Measurements from ENCODE around the gene SDS.

Gene SDS

GRCh38 chr12:113398346-113399290 lies 5.1 kb downstream of the SDS start:
- no peak for DNase-seq

GRCh38 chr12:113397497-113398197 lies 6.0 kb downstream of the SDS start:
- DNase-seq, result no peak

GRCh38 chr12:113396828-113397496 lies 6.7 kb downstream of the SDS start:
- no peak for DNase-seq

- DNase-seq, result no peak
Observed at GRCh38 chr12:113396200-113396599, 7.5 kb downstream of the SDS start.

- no peak for DNase-seq
Observed at GRCh38 chr12:113395119-113395518, 8.6 kb downstream of the SDS start.

GRCh38 chr12:113393749-113394148 lies 9.9 kb downstream of the SDS start:
- no peak for DNase-seq

GRCh38 chr12:113392988-113393579 lies 10.6 kb downstream of the SDS start:
- DNase-seq, result peak; percentile 16

- DNase-seq, result no peak
Observed at GRCh38 chr12:113392520-113392919, 11.2 kb downstream of the SDS start.

- DNase-seq, result no peak
Observed at GRCh38 chr12:113391650-113392337, 11.9 kb downstream of the SDS start.

- DNase-seq, result no peak
Observed at GRCh38 chr12:113391145-113391544, 12.5 kb downstream of the SDS start.

- DNase-seq, result no peak
Observed at GRCh38 chr12:113390064-113391043, 13.3 kb downstream of the SDS start.

- DNase-seq, result no peak
Observed at GRCh38 chr12:113388351-113388750, 15.3 kb downstream of the SDS start.

GRCh38 chr12:113387631-113388030 lies 16.1 kb downstream of the SDS start:
- no peak for DNase-seq

- DNase-seq, result no peak
Observed at GRCh38 chr12:113386866-113387566, 16.7 kb downstream of the SDS start.

GRCh38 chr12:113385282-113385882 lies 18.3 kb downstream of the SDS start:
- DNase-seq, result no peak

GRCh38 chr12:113384778-113385177 lies 18.9 kb downstream of the SDS start:
- no peak for DNase-seq

GRCh38 chr12:113382206-113382605 lies 21.5 kb downstream of the SDS start:
- DNase-seq, result no peak

- DNase-seq, result no peak
Observed at GRCh38 chr12:113381220-113381619, 22.5 kb downstream of the SDS start.

- DNase-seq, result no peak
Observed at GRCh38 chr12:113378291-113378690, 25.4 kb downstream of the SDS start.

GRCh38 chr12:113374823-113375428 lies 28.8 kb downstream of the SDS start:
- no peak for DNase-seq
